Astrocyte (in vitro differentiated cells and primary cell): ENCODE data around the gene DOK5.

Source experiments
- CTCF ChIP-seq: IDR thresholded peaks from 2 replicates; pipeline ENCODE4 v1.5.1; 2011; ENCODE audit warnings: low read depth, mild to moderate bottlenecking, inconsistent platforms, low read length, moderate library complexity; ENCODE audit not compliant: insufficient read depth
- EZH2 ChIP-seq: IDR thresholded peaks from 2 replicates; pipeline ENCODE4 v1.6.1; 2012; ENCODE audit warnings: mild to moderate bottlenecking, low read length, inconsistent platforms; ENCODE audit not compliant: insufficient read depth

- TF ChIP-seq EZH2 (no peak), CTCF (no peak)
Observed at GRCh38 chr20:54572665-54573435, 97.5 kb downstream of the DOK5 start.
